Erythroblast (primary cell): ENCODE measurements around the gene PIP5K1B.
A peak's percentile ranks its signal among the peaks of the same experiment; 100 is the strongest.

Experiments used
- GATA1 ChIP-seq: IDR thresholded peaks from 2 replicates; pipeline ENCODE4 v1.6.1; 2011; ENCODE audit warnings: low read depth, mild to moderate bottlenecking, control low read depth, low read length, moderate library complexity
- POLR2A ChIP-seq: IDR thresholded peaks from 2 replicates; pipeline ENCODE4 v1.6.1; 2011; ENCODE audit warnings: mild to moderate bottlenecking, low read length

DNA sequence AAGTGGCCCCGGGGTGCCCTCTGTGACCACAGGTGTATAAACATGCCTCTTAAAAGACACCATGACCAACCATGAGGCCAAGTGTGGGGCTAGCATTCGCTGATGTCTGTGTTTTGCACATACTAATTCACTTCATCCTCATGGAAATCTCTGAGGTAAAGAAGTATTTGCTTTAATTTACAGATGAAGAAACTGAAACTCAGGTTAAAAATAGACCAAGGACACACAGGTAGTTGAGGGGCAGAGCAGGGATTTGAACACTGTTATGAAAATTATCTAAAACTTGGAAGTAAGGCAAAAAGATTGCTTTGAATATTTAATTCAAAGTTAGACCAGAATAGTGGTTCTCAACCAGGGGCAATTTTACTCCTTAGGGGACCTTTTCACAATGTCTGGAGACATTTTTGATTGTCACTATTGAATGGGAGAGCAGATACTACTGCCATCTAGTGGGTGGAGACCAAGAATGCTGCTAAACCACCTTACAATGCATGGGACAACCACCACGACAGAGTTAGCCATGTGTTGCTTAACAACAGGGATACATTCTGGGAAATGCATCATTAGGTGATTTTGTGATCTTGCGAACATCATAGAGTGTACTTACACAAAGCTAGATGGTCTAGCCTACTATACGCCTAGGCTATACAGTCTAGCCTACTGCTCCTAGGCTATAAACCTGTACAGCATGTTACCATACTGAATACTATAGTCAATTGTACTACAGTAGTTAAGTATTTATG lies 322.5 kb downstream of the PIP5K1B start:
- TF ChIP-seq POLR2A (peak; percentile 25), GATA1 (no peak)
